Astrocyte (in vitro differentiated cells and primary cell): ENCODE results near the gene KRT79.

Experiments used
- EZH2 ChIP-seq: IDR thresholded peaks from 2 replicates; pipeline ENCODE4 v1.6.1; 2012; ENCODE audit warnings: mild to moderate bottlenecking, low read length, inconsistent platforms; ENCODE audit not compliant: insufficient read depth
- TF ChIP-seq, protein P1 (sequence below): IDR thresholded peaks from 2 replicates; pipeline ENCODE4 v1.5.1; 2011; ENCODE audit warnings: low read depth, mild to moderate bottlenecking, inconsistent platforms, low read length, moderate library complexity; ENCODE audit not compliant: insufficient read depth

DNA sequence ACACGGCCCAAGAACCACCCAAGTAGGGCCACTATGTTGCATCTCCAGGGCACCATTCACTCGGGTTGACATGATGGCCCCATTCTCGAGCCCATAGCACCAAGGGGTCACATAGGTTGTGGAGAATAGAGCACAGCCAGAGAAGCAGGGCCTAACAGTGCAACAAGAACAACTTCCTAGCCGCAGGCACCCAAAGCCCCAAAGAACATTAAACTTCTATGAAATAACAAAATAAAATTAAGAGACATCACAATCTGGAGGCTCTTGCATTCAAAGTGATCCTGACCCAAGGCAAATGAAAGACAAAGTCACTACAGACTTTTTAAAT lies 22.1 kb downstream of the KRT79 start:
- TF ChIP-seq, protein P1, sequence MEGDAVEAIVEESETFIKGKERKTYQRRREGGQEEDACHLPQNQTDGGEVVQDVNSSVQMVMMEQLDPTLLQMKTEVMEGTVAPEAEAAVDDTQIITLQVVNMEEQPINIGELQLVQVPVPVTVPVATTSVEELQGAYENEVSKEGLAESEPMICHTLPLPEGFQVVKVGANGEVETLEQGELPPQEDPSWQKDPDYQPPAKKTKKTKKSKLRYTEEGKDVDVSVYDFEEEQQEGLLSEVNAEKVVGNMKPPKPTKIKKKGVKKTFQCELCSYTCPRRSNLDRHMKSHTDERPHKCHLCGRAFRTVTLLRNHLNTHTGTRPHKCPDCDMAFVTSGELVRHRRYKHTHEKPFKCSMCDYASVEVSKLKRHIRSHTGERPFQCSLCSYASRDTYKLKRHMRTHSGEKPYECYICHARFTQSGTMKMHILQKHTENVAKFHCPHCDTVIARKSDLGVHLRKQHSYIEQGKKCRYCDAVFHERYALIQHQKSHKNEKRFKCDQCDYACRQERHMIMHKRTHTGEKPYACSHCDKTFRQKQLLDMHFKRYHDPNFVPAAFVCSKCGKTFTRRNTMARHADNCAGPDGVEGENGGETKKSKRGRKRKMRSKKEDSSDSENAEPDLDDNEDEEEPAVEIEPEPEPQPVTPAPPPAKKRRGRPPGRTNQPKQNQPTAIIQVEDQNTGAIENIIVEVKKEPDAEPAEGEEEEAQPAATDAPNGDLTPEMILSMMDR, result no peak
- TF ChIP-seq EZH2, result no peak
